A673 (cell line): ENCODE data around the gene TP53BP1.

Experiments
- CTCF ChIP-seq: fragments of 300-800, 200-600 bp; sonication (generic); conservative IDR thresholded peaks from 2 replicates; pipeline ENCODE4 v1.5.1; 2017; ENCODE audit warnings: low read depth, mild to moderate bottlenecking, antibody characterized with exemption, low read length, moderate library complexity, mixed read lengths
- EZH2 ChIP-seq: fragments of 200-600 bp; sonication (generic); IDR thresholded peaks from 2 replicates; pipeline ENCODE4 v1.6.1; 2017; ENCODE audit warnings: borderline replicate concordance, low read depth, mild to moderate bottlenecking, mixed read lengths, antibody characterized with exemption, low read length; ENCODE audit not compliant: poor library complexity, severe bottlenecking

GRCh38 chr15:43541785-43542184 is 48.8 kb upstream of the TP53BP1 start:
- TF ChIP-seq EZH2 (no peak), CTCF (no peak)
